GM12873 (cell line): ENCODE results near the gene SERPINA5.

Source experiments
- TF ChIP-seq, protein P1 (sequence below): IDR thresholded peaks from 2 replicates; pipeline ENCODE4 v1.5.1; 2012; ENCODE audit warnings: low read depth, mild to moderate bottlenecking, moderate library complexity, low read length, control low read depth; ENCODE audit not compliant: insufficient read depth; ENCODE audit errors: missing control alignments

SERPINA5 gene

DNA sequence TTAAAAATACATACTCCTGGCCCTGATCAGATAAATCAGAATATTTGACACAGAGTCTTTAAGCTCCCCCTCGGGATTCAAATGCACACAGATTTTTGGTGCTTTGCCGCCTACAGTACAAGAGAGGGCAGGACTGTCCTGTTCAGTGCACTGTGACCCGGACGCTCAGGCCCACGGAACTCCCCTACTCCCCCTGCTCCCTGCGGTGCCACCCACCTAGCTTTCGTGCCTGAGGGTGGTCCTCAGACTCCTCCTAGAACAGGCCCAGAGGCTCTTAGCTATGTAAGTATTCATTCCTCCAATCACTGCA lies 17.2 kb downstream of the SERPINA5 start:
- TF ChIP-seq, protein P1, sequence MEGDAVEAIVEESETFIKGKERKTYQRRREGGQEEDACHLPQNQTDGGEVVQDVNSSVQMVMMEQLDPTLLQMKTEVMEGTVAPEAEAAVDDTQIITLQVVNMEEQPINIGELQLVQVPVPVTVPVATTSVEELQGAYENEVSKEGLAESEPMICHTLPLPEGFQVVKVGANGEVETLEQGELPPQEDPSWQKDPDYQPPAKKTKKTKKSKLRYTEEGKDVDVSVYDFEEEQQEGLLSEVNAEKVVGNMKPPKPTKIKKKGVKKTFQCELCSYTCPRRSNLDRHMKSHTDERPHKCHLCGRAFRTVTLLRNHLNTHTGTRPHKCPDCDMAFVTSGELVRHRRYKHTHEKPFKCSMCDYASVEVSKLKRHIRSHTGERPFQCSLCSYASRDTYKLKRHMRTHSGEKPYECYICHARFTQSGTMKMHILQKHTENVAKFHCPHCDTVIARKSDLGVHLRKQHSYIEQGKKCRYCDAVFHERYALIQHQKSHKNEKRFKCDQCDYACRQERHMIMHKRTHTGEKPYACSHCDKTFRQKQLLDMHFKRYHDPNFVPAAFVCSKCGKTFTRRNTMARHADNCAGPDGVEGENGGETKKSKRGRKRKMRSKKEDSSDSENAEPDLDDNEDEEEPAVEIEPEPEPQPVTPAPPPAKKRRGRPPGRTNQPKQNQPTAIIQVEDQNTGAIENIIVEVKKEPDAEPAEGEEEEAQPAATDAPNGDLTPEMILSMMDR, result no peak

DNA sequence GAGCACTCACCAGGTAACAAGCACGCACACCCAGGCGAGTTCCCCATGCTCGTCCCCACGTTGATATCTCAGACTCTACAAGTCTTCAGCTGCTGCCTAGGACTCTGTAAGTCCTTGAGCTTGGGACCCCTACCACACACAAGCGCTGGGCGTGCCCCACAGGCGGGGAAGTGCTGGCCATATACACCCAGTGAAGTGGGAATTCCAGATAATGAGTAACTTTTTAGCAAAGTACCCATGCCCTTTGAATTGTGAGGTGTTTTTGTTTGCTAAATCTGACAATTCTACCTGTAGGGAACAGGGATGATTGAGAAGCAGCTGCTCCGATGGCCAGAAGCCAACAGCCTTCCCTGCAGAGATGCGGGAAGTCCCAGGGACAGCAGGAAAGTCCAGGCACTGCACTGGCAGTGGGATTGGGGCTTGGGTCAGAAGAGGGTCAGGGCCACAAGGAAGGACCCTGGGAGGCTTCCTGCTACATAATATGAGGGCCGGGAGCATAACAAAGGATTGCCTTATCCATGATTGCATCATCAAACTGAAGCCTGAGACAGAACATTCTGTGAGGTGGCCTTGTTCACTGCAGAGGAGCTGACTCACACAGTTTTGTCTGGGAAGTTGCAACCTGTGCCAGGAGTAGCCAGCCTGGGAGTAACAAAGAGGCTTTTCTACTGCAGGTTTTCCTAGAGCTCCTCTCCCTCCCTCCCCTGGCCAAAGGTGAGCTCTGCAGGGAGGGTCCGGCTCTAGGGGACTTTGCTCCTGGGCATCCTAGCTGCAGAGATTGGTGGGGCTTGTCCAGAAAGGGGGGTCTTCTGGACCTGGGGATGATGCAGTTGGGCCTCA lies 17.8 kb downstream of the SERPINA5 start:
- TF ChIP-seq, protein P1, result no peak

DNA sequence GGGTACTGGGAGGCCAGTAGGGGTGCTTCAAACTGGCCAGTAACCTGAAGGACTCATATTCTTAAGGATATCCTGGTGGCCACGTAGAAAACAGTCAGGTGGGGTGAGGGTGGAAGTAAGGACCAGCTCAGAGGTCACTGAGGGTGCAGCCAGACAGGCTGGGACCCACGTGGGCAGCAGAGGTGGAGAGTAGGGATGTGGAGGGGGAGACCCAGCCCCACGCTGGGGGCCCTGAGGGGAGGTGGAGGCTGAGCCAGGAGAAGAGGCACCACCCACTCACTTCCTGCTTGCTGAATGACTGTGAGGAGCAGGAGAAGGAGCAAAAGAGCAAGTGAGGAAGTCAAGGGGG lies 18.4 kb downstream of the SERPINA5 start:
- TF ChIP-seq, protein P1, result no peak

DNA sequence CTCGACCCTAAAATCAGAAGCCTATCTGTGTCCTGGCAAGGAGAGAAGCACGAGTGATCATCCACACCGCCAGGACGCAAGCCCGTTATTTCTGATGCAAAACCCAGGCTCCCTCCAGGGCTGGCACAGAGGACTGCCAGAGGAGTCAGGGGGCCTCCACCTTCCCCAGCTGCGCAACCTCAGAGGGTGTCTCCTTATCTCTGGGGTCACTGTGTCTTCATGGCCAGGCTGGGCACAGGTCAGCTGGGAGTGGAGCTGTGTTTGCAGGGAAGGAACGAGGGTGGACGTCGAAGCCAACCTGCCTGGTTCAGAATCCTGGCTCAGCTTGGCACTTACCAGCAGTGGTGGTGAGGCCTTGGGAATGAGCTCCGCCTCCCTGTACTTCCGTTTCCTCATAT lies 18.9 kb downstream of the SERPINA5 start:
- TF ChIP-seq, protein P1, result no peak

DNA sequence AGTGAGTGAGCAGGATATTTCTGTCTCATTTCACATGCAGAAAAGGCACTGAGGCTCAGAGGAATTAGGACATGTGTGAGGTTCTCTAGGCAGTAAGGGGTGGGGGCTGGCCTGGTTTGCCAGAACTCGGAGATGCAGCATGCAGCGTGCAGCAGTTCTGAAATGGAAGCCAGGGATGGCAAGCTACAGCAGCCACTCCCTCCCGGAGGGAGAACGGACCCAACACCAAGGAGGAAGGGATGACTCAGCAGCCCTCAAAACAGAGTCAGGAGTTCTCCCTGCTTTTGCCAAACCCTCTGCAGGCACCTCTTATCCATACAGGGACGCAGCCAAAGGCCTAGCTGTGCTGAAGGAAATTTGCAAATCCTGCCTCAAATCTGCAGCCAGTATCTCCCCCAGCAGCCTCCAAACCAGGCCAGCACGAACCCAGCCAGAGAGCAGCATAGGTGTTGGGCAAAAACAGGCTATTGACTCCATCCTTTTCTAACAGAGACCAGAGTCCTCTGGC lies 20.7 kb downstream of the SERPINA5 start:
- TF ChIP-seq, protein P1, result no peak

DNA sequence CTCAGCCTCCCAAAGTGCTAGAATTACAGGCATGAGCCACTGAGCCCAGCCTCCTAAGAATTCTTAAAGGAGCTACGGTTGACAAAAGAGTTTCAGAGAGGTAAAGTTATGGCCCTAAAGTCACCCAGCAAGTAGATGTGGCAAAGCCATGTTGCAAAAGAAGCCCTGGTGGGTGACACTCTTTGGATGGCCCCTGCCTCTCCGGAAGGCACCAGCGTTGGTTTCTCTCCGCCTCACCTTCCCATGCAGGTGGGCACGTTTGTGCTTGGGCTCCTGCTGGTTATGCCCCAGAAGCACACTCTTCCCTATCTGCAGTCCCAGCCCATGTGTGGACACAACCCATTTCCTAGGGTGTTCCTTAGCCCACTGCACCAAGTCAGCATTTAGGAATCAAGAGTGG lies 21.5 kb downstream of the SERPINA5 start:
- TF ChIP-seq, protein P1, result no peak

DNA sequence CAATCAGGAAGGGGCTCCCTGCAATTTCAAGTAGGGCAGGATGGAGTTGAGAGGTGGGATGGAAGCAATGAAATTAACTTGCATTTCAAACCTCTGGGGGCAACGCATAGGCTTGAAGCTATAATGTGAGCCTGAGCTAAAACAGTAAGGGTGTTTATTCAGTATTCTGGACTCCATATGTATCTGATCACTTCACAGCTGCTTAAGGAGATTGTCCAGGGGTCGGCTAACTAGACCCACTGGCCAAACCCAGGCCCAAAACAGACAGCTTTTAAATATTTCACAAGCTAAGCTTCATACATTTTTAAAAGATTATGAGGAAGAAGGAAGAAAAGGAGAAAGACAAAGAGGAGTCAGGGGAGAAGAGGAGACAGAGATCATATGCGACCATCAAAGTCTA lies 24.1 kb downstream of the SERPINA5 start:
- TF ChIP-seq, protein P1, result no peak
